HG03025 (cell line): ENCODE measurements around the gene FGFBP2.
"Not testable (repeated sequence)": the region's sequence is repeated elsewhere in the genome, so short reads cannot be mapped to it uniquely, and the experiment has no call there.

Experiments used
- ATAC-seq: cut with Tn5 transposase; IDR thresholded peaks from one replicate; pipeline ENCODE4 v1.9.1; 2021; ENCODE audit warnings: mild to moderate bottlenecking, moderate library complexity; ENCODE audit not compliant: unreplicated experiment, low FRiP score

Gene FGFBP2

DNA sequence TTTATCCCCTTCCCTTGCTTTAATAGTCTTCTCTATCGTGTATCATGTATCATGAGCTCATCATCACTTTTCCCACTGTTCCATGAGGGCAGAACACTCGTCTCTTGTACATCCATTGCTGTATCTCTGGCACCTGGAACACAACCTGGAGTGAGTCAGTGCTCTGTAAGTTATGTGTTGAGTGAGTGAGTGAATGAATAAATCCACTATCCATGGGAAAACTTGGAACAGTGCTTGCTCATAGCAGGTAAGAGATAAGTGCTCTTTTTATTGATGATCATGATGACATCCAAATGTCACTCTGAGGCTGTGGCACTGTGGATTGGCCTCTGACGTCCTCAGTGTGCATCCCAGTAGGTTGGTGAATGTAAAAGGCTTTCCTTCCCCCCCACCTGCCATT, 28.7 kb downstream of the FGFBP2 start:
- ATAC-seq = no peak

DNA sequence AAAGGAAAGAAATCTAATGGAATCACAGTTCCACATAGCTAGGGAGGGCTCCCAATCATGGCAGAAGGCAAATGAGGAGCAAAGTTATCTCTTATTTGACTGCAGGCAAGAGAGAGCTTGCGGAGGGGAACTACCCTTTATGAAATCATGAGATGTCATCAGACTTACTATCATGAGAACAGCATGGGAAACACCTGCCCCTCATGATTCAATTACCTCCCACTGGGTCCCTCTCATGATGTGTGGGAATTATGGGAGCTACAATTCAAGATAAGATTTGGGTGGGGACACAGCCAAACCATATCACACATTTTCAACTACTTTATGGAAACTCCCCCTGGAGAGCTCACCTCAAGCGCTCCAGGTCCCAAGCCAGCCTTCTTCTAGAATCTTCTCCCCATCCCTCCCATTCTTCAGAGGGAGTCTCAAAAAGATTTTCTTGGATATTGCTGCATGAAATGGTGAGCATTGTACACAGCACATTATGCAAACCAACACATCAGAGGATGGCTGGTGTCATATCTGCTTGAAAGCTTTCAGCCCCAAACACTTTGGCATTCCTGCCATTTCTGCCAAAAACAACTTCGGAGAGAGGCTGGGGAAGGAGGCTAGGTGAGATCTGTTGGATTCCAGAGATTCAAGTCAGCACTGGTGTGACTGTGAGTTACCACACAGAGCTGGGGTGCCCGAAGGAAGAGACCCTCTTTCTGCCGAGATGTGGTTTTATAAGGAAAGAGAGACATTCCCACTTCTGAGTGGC, 31.3 kb downstream of the FGFBP2 start:
- ATAC-seq = no peak

DNA sequence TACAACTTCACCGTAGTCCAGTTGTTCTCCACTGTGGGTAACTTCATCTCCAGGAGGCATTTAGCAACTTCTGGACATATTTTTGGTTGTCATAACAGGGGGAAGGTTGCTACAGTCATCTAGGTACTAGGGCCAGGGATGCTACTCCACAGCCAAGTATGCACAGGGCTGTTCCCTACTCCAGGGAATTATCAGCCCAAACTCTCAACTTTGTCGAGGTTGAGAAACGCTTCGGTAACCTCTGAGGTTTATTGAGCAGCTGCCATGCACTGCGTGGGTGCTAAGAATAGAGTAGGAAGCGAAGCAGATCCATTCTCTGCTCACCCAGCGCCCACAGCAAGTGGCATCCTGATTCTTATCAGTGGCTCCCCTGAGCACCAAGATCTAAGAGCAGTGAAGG, 32.7 kb downstream of the FGFBP2 start:
- ATAC-seq = no peak

DNA sequence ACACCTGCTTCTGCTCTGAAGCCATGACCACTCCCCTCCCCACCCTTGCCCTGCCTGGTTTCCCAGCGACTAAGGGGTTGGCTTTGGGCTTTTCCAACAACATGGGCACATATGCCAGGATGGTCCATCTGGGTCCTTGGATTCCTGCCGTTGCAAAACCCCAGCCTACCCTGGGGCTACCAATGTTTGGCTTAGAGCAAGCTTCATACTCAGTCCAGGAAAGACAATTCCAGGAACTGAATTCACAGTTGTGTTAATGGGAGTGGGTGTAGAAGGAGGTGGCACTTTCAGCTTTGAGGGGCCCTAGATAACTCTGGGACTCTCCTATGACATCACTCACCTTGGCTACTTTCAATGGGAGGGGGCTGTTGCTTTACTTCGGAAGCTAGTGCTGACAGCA, 33.4 kb downstream of the FGFBP2 start:
- no peak for ATAC-seq

DNA sequence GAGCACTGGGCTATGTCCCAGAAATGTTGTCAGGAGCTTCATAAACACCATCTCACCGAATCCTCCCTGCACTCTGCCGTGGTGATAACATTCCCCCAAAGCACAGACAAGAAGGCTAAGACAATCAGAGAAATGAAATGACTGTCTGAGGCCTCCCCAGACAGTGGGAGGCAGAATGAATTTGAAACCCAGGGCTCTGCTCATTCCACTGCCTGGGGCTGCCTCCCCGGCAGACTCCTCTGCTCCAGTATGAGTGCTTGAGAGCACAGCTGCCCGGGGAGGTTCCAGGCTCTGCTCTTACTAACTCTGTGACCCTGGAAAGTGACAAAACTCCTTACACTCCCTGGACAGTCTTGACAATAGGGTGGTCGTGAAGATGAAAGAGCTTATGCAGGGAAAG, 34.1 kb downstream of the FGFBP2 start:
- ATAC-seq = no peak

DNA sequence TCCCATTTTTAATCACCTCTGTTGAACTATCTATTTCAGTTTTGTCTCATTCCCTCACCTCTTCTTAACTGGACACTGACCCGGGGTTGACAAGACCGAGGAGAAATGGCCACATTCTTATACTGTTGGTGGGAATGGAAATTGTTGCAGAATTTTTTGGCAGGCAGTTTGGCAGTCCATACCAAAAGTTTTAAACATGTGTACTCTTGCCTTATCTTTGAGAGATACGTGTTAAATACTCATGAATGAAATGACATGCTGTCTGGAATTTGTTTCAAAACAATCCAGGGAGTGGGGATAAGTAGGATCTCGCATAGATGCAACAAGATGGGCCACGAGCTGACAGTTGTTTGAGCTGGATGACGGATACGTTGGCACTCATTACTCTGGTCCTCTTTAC, 36.5 kb downstream of the FGFBP2 start:
- no peak for ATAC-seq

DNA sequence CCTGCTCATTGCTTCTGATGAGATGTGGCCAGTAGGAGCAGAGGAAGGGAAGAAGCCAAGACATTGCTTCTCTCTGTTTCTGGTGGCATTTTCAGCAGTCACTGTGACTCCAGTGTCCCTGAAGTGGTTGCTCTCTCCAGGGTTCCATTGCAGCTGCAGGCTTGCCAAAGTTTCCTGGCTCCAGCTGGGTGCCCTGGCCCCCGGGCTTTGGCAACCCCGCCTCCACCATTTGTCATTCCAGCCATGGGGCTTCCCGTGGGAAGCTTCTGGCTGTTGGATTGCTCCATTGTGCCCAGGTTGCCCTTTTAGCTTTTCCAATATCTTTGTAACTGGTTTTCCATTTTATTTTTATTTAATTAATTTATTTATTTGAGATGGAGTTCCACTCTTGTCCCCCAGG, 37.1 kb downstream of the FGFBP2 start:
- ATAC-seq = no peak

DNA sequence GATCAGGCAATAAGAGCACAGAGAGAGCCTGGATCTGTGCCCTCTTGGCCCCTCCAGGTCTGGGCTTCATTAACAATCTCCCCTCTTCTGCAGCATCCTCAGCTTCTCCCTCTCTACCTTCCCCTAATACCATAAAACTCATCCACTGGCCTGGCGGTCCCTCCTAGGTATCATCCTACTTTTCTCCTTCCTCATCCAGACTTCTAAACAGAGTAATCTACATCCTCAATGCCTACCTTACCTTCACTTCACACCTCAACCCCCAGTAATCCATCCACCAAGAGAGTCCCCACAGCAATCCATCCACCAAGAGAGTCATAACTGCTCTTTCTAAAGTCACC, 41.4 kb downstream of the FGFBP2 start:
- no peak for ATAC-seq

DNA sequence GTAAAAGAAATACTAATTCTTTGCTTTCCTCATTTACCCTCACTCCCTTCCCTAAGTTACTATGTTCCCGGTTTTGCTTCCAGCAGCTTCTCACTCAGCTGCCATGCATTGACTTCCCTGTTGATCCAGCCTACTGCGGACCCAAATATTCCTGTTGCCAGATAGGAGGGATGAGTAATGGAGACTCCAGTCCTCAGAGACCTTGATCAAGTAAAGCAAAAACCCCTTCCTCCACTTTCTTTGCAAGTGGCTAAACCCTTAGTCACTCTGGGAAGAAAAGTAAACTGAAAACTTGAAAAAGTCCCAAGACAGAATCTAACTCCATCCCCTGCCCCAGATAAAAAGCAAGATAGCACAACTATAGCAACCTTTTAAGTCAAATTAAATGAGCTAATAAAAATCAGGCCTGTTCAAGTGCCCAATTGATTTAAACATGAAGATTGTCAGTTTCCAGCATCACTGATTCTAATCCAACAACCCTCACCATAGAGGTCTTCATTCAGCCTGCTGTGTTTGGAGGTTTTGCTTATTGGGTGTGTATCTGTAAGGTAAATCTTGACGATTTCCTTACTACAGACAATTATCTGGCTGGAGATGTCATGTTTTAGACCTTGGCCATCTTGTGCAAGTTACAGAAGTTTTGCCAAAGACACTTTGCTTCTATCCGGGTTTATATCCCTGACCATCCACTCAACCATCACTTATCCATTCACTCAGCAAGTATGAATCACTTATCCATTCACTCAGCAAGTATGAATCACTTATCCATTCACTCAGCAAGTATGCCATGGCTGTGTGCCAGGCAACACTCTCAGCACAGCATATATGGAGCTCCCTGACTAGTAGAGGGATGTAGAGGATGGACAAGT, 42.0 kb downstream of the FGFBP2 start:
- no peak for ATAC-seq

DNA sequence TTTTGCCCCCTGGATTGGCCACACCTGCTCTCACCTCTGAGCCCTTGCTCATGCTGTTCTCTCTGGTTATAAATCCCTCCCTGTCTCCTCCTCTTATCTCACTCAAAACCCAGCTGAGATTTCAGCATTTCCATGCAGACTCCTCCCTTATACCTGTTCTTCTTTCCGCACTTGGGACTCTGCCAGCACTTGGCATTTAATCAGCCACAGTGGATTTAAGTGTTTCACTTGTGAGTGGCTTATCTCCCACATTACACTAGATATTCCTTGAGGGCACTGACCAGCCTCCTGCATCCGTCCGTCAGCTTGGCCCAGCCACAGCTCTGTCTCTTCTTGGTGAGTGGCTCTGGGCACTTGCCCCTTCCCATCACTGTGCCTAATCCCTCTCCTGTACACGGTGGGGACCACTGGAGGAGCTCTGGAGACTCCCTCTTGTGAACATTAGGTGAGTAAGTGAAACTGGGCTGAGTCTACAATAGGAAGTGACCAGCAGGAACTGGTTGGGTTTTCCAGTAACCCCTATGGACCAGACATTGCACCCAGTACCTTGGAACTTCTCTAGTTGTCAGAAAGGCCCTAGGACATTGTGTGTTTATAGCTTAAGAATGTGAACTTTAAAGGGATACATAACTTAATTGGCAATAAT, 44.4 kb downstream of the FGFBP2 start:
- ATAC-seq = no peak

DNA sequence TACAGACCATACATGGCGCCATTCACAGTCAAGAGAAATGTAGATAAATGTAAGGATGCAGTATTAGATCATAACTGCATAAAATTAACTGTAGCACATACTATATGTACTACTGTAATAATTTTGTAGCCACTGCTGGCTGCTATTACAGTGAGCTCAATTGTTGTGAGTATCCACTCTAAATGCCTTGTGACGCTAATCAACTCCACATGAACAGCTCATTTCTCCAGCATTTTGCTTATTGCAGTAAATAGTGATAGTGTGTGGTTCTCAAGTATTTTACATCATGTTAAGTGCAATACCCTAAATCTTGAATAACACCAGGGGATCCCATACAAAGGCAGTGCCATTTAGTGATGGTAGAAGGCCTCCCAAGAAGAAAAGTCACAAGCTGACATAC, 45.7 kb downstream of the FGFBP2 start:
- ATAC-seq = no peak

DNA sequence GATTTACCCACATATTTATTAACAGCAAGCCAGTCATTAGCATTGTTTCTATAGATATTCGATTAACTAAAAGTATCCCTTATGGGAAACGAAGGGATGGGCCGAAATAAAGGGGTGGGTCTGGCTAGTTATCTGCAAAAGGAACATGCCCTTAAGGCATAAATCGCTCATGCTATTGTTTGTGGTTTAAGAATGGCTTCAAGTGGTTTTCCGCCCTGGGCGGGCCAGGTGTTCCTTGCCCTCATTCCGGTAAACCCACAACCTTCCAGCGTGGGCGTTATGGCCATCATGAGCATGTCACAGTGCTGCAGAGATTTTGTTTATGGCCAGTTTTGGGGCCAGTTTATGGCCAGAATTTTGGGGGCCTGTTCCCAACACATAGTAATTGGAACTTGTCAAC, 46.6 kb downstream of the FGFBP2 start:
- ATAC-seq = not testable (repeated sequence)

DNA sequence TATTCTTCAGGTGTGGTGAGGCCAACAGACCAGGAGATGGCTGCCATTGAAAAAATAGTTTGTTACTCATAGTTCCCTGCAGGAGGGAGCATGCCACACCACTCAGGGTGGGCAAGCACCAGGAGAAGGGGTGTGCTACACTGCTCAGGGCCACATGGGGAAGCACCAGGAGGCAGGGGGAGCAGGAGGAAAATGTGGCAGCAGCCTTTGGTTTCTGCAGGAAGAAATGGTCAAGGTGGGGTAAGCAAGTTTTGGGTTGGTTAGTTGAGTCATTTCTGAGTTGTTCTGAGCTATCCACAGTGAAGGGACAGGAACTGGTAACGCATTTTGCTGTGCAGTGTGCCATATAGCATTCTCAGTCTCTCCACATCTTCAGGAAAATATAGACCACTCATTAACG, 48.2 kb downstream of the FGFBP2 start:
- no peak for ATAC-seq

DNA sequence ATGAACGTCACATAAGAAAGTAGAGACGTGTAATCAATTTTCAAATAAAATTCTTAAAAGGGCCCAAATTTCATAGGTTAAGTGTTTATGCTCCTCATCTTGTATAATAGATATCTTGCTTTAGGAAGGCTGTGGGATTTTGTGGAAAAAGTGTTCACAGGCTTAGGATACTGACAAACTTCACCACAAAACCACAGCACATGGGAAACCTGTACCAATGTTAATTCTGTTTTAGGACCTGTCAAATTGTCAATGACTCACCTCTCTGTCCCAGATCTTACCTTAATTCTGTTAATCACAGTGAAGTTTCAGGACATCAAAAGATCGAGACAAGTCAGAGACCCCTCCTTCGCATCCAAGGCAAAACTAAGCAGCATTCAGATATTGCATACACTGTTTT, 48.7 kb downstream of the FGFBP2 start:
- ATAC-seq = no peak

DNA sequence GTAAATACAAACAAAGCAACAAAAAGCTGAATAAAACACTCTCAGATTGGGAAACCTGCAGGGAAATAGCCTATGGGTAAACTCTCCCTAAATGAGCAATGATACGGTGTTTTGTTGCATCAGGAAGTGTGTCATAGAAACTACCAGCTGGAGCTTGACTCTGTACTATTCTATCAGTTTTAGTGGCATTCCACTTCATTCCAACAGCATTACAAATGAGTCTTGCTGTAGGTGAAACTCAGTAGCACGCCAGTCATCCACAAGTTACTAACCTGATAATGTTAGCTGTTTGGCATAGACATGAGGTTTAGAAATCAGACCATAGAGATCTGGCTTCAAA, 49.4 kb downstream of the FGFBP2 start:
- no peak for ATAC-seq

DNA sequence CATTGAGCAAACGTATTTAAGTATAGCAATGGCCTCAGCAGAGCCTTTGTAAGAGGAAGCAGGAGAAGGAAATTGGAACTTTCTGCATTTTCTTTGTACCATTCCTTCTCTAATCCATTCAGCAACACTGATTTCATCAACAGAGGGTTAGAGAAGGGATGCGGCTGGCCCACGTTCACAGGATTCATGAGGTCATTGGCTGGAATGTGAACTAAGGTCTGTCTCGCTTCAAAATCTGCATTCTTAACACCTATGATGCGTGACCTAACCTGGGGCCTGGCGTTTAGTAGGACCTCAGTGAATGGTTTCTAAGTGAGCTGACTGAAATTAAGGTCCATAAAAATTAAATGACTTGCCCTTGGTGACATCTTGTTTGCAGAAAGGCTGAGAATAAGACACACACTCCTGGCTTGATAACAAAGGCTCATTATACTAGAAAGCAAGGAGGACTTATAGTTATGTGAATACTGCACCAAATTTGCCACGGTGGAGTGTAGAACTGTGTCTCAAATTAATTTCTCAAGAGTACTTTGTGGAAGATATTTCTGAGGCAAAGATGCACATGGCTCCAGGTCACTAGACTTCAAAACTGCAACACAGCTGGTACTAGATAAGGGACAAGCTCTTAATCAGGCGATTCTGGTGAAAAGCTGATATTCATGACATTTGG, 49.9 kb downstream of the FGFBP2 start:
- no peak for ATAC-seq

DNA sequence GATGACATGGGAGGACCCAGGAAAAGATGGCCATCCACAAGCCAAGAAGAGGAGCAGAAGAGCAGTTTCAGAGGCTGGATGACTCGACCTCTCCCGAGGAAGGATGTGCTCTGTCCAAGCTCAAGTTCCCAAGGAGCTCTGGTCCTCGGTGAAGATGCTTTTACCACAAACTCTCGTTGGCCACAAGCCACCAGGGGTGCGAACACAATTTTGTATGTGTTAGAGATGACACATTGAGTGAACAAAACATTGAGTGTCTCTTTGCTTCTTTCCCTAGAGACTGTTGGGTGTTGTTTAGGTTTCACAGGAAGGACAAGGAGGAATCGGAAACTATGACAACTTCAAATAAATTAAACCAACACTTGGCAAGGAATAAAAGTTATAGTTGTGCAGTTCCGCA, 50.7 kb downstream of the FGFBP2 start:
- ATAC-seq = no peak
